CD8-positive, alpha-beta memory T cell (primary cell): ENCODE results near the gene ZNF771. TPM values are rescaled to one million over a fixed set of nuclear protein-coding genes. Genes with fewer than 3 reads are reported as not detected.
A peak's percentile ranks its signal among the peaks of the same experiment; 100 is the strongest.

Experiments used
- CTCF ChIA-PET: fragments of 350-600 bp; sonication (Branson Sonifier 250); formaldehyde crosslinking; loops from one replicate; lab custom pipeline; 2021; ENCODE audit warnings: antibody characterized with exemption; lab: Charles Lee
- POLR2A ChIA-PET: fragments of 350-600 bp; sonication (Branson Sonifier 250); formaldehyde crosslinking; loops from one replicate; lab custom pipeline; 2021; ENCODE audit warnings: antibody characterized with exemption; lab: Charles Lee
- DNase-seq, 5 donors: peaks; one replicate each; pipeline versions ENCODE4 v3.0.0 to v3.0.0-alpha.2; 2020 to 2022; ENCODE audit warnings: mixed read lengths in 1 of 5
- H3K27ac ChIP-seq: one replicate; pipeline ENCODE4 v1.7.0; 2013; ENCODE audit warnings: low read depth, mild to moderate bottlenecking, low read length, moderate library complexity
- H3K27me3 ChIP-seq: 2 replicates; pipeline ENCODE4 v1.7.0; 2013; ENCODE audit warnings: low read length, mild to moderate bottlenecking; ENCODE audit not compliant: insufficient read depth, poor library complexity, severe bottlenecking
- H3K36me3 ChIP-seq: 2 replicates; pipeline ENCODE4 v1.7.0; 2013; ENCODE audit warnings: mild to moderate bottlenecking, low read length, moderate library complexity; ENCODE audit not compliant: insufficient read depth
- H3K4me1 ChIP-seq: 2 replicates; pipeline ENCODE4 v1.7.0; 2013; ENCODE audit warnings: mild to moderate bottlenecking, low read length, moderate library complexity; ENCODE audit not compliant: insufficient read depth
- H3K4me3 ChIP-seq: 2 replicates; pipeline ENCODE4 v1.7.0; 2013; ENCODE audit warnings: mild to moderate bottlenecking, low read length
- H3K9me3 ChIP-seq: 2 replicates; pipeline ENCODE4 v1.7.0; 2013; ENCODE audit warnings: mild to moderate bottlenecking, low read length
- H3K27ac Mint-ChIP-seq, 8 donors: one replicate each; pipeline ENCODE4 v1.8.0; 2020 to 2021; ENCODE audit warnings: mixed read lengths in 8 of 8, mild to moderate bottlenecking in 6 of 8, inconsistent platforms in 3 of 8, moderate library complexity in 3 of 8
- H3K27me3 Mint-ChIP-seq, 2 donors: one replicate each; pipeline ENCODE4 v1.8.0; 2020 to 2021; ENCODE audit warnings: mixed read lengths in 2 of 2, mild to moderate bottlenecking in 1 of 2, moderate library complexity in 1 of 2
- H3K36me3 Mint-ChIP-seq, 3 donors: one replicate each; pipeline ENCODE4 v1.8.0; 2020 to 2021; ENCODE audit warnings: mixed read lengths in 3 of 3, inconsistent platforms in 1 of 3, mild to moderate bottlenecking in 1 of 3
- H3K4me1 Mint-ChIP-seq, 3 donors: one replicate each; pipeline ENCODE4 v1.8.0; 2020 to 2021; ENCODE audit warnings: mixed read lengths in 3 of 3, inconsistent platforms in 1 of 3, mild to moderate bottlenecking in 1 of 3
- H3K4me3 Mint-ChIP-seq, 7 donors: one replicate each; pipeline ENCODE4 v1.8.0; 2020 to 2021; ENCODE audit warnings: mixed read lengths in 7 of 7, mild to moderate bottlenecking in 6 of 7, moderate library complexity in 4 of 7, inconsistent platforms in 2 of 7
- H3K9me3 Mint-ChIP-seq, 5 donors: one replicate each; pipeline ENCODE4 v1.8.0; 2020 to 2022; ENCODE audit warnings: mixed read lengths in 5 of 5, mild to moderate bottlenecking in 3 of 5, moderate library complexity in 2 of 5, inconsistent platforms in 1 of 5
- polyA plus RNA-seq: library from polyadenylated mRNA; unstranded; fragments of 300-500 nt; fragmentation: Illumina TruSeq; gene quantifications from one replicate; pipeline ENCODE4 v1.2.3, GENCODE V29; 2021
- total RNA-seq, 2 experiments: library from RNA; stranded (reverse); gene quantifications; one replicate each; pipeline ENCODE4 v1.2.3, GENCODE V29; 2021

ZNF771 gene
- total and polyA plus RNA-seq, 3 experiments from 2014 or later, result 6.0 to 9.8 (median 7.3) TPM

DNA sequence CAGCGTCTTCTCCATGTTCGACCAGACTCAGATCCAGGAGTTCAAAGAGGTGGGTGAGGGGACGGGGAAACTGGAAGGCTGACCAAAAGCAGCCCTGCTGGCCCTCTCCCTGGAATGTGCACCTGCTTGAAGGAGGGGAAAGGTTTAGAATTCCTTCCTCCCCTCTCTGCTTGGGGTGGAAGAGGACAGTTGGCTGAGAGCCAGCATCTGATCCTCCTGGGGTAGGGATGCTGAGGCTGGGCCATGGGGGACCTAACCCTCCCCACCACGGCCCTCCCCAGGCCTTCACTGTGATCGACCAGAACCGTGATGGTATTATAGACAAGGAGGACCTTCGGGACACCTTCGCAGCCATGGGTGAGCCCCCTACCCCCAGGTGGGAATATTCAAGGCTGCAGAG is 31.5 kb upstream of the ZNF771 start:
- Mint-ChIP-seq H3K36me3 (peaks cover 3 to 25% (median 3%) of the 10 kb centered on the region in 3 donors), H3K27ac (peak overlapping the region in 7 of 8 donors; percentile 70 to 100 (median 88)), H3K4me1 (peaks cover 44 to 54% (median 46%) of the 10 kb centered on the region in 3 donors), H3K27me3 (peaks cover 0 to 2% of the 10 kb centered on the region in 2 donors), H3K9me3 (no peaks in the 10 kb centered on the region), H3K4me3 (no peak overlapping the region)
- POLR2A ChIA-PET, result interaction anchor here (0.7 kb wide), 1 partner anchor 35 kb away, joined by 4 read pairs; no protein-coding TSS in a partner anchor
- H3K9me3 ChIP-seq, result no peaks in the 10 kb centered on the region
- H3K4me3 ChIP-seq, result no peak overlapping the region
- CTCF ChIA-PET, result interaction anchor here (1.7 kb wide), 1 partner anchor 34 kb away, joined by 5 read pairs; no protein-coding TSS in a partner anchor
- no peak for DNase-seq
- no peaks in the 10 kb centered on the region for H3K36me3 ChIP-seq
- H3K4me1 ChIP-seq, result peaks cover 50% of the 10 kb centered on the region
- no peak overlapping the region for H3K27ac ChIP-seq
- H3K27me3 ChIP-seq, result no peaks in the 10 kb centered on the region

DNA sequence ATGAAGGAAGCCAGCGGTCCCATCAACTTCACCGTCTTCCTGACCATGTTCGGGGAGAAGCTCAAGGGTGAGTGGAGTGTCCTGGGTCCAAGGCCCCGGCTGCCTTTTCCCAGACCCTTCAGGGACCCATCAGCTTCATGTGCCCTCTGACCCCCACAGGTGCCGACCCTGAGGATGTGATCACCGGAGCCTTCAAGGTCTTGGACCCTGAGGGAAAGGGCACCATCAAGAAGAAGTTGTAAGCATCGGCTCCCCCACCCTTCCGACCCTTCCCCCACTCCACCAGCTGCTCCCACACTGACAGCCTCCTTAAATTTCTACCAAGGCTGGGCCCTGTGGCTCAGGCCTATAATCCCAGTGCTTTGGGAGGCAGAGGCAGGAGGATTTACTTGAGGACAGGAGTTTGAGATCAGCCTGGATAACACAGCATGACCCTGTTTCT is 30.9 kb upstream of the ZNF771 start:
- Mint-ChIP-seq H3K4me3 (peak overlapping the region in 2 of 7 donors; percentile 11 to 97), H3K27me3 (peaks cover 0 to 2% of the 10 kb centered on the region in 2 donors), H3K36me3 (peaks cover 3 to 29% (median 3%) of the 10 kb centered on the region in 3 donors), H3K27ac (peak overlapping the region in 6 of 8 donors; percentile 78 to 100 (median 100)), H3K4me1 (peaks cover 44 to 54% (median 44%) of the 10 kb centered on the region in 3 donors), H3K9me3 (no peaks in the 10 kb centered on the region)
- peak overlapping the region; percentile 99 for H3K27ac ChIP-seq
- ChIA-PET POLR2A (interaction anchor here (0.6 to 0.8 kb wide), 2 partner anchors 282 to 288 kb away, joined by 3 read pairs; no protein-coding TSS in a partner anchor), CTCF (interaction anchor here (1.4 to 1.7 kb wide), 2 partner anchors 20 to 33 kb away, joined by 3 to 5 read pairs; no protein-coding TSS in a partner anchor)
- H3K4me3 ChIP-seq, result no peak overlapping the region
- H3K36me3 ChIP-seq, result no peaks in the 10 kb centered on the region
- no peaks in the 10 kb centered on the region for H3K27me3 ChIP-seq
- no peak for DNase-seq
- peaks cover 52% of the 10 kb centered on the region for H3K4me1 ChIP-seq
- no peaks in the 10 kb centered on the region for H3K9me3 ChIP-seq

GRCh38 chr16:30377050-30377811 is 30.2 kb upstream of the ZNF771 start:
- Mint-ChIP-seq H3K36me3 (peaks cover 3 to 32% (median 3%) of the 10 kb centered on the region in 3 donors), H3K27me3 (peaks cover 0 to 2% of the 10 kb centered on the region in 2 donors), H3K4me3 (peak overlapping the region; percentile 92 to 100 (median 96)), H3K9me3 (no peaks in the 10 kb centered on the region), H3K27ac (peak overlapping the region; percentile 99 to 100 (median 100)), H3K4me1 (peaks cover 43 to 56% (median 46%) of the 10 kb centered on the region in 3 donors)
- ChIA-PET POLR2A (interaction anchor here (0.7 to 2.3 kb wide), 9 partner anchors 18 to 675 kb away, joined by 3 to 12 read pairs (median 5); partner anchors contain the start of genes ALDOA, ZNF48 and ZNF771), CTCF (interaction anchor here (1.0 to 1.5 kb wide), 4 partner anchors 8 to 41 kb away, joined by 3 read pairs; no protein-coding TSS in a partner anchor)
- Histone ChIP-seq H3K36me3 (no peaks in the 10 kb centered on the region), H3K9me3 (no peaks in the 10 kb centered on the region), H3K4me3 (peak overlapping the region; percentile 99), H3K27ac (peak overlapping the region; percentile 99), H3K27me3 (no peaks in the 10 kb centered on the region), H3K4me1 (peaks cover 53% of the 10 kb centered on the region)
- DNase-seq, result peak in 1 of 5 donors; percentile 42

GRCh38 chr16:30377812-30378235 is 29.6 kb upstream of the ZNF771 start:
- Histone ChIP-seq H3K27ac (peak overlapping the region; percentile 99), H3K4me3 (peak overlapping the region; percentile 99), H3K9me3 (no peaks in the 10 kb centered on the region), H3K27me3 (no peaks in the 10 kb centered on the region), H3K4me1 (peaks cover 57% of the 10 kb centered on the region), H3K36me3 (no peaks in the 10 kb centered on the region)
- Mint-ChIP-seq H3K9me3 (no peaks in the 10 kb centered on the region), H3K27me3 (peaks cover 0 to 2% of the 10 kb centered on the region in 2 donors), H3K36me3 (peaks cover 3 to 32% (median 3%) of the 10 kb centered on the region in 3 donors), H3K27ac (peak overlapping the region; percentile 99 to 100 (median 100)), H3K4me3 (peak overlapping the region; percentile 92 to 100 (median 96)), H3K4me1 (peaks cover 49 to 58% (median 50%) of the 10 kb centered on the region in 3 donors)
- POLR2A ChIA-PET, result interaction anchor here (0.6 to 2.4 kb wide), 11 partner anchors 8 to 675 kb away, joined by 3 to 12 read pairs (median 5); partner anchors contain the start of genes ALDOA, PRR14, ZNF48 and ZNF771
- peak; percentile 81 to 95 (median 88) for DNase-seq
- CTCF ChIA-PET, result interaction anchor here (0.7 to 1.5 kb wide), 5 partner anchors 9 to 40 kb away, joined by 3 read pairs; partner anchors contain the start of gene ZNF48

DNA sequence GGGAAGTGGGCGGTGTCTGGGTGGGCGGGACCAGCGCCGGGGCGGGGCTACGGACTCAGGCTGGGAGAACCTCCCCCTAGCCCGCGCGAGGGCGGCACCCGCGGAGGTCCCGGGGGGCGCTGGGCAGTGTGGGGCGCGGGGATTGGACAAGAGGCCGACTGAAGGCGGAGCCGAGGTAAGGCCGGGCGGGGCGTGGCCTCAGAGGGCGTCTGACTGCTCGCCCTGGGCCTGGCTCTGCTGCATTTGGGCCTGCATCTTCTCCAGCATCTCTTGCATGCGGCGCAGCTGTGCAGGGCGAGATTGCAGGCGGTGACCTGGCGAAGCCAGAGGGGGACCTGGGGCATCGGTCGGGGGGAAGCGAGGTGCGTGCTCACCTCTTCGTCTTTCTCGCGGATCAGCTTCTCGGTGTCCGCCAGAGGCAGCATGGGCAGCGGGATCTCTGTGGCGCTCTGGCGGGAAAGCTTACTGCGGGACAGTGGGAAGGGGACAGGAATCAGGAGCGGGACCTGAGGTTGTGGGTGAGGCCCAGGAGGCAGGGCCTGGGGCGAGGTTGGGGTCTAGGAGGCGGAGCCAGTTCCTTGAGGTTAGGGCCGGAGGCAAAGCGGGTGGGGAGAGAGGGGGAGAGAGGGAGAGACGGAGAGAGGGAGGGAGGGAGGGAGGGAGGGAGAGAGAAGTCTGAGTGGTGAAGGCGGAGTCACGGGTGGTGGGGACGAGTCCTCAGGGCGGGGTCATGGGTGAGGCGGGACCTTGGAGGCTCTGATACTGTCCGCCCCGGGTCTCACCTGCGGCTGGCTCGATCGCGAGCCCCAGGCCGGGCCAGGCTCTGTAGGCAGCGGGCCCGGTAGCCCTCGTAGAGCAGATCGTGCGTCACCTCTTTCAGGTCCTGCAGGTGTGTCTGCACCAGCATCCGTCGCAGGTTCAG is 28.9 kb upstream of the ZNF771 start:
- ChIA-PET POLR2A (interaction anchor here (0.6 to 2.4 kb wide), 13 partner anchors 9 to 1495 kb away, joined by 3 to 12 read pairs (median 5); partner anchors contain the start of genes ALDOA, PRR14, ZNF48 and ZNF771), CTCF (interaction anchor here (0.7 to 1.5 kb wide), 4 partner anchors 9 to 40 kb away, joined by 3 read pairs; partner anchors contain the start of gene ZNF48)
- Mint-ChIP-seq H3K36me3 (peaks cover 3 to 32% (median 3%) of the 10 kb centered on the region in 3 donors), H3K9me3 (no peaks in the 10 kb centered on the region), H3K4me1 (peaks cover 55 to 63% (median 55%) of the 10 kb centered on the region in 3 donors), H3K27ac (peak overlapping the region; percentile 99 to 100 (median 100)), H3K4me3 (peak overlapping the region; percentile 92 to 100 (median 96)), H3K27me3 (peaks cover 0 to 2% of the 10 kb centered on the region in 2 donors)
- Histone ChIP-seq H3K4me1 (peaks cover 64% of the 10 kb centered on the region), H3K4me3 (peak overlapping the region; percentile 99), H3K27ac (peak overlapping the region; percentile 99), H3K27me3 (no peaks in the 10 kb centered on the region), H3K36me3 (no peaks in the 10 kb centered on the region), H3K9me3 (no peaks in the 10 kb centered on the region)
- peak; percentile 99 to 100 (median 99) for DNase-seq

DNA sequence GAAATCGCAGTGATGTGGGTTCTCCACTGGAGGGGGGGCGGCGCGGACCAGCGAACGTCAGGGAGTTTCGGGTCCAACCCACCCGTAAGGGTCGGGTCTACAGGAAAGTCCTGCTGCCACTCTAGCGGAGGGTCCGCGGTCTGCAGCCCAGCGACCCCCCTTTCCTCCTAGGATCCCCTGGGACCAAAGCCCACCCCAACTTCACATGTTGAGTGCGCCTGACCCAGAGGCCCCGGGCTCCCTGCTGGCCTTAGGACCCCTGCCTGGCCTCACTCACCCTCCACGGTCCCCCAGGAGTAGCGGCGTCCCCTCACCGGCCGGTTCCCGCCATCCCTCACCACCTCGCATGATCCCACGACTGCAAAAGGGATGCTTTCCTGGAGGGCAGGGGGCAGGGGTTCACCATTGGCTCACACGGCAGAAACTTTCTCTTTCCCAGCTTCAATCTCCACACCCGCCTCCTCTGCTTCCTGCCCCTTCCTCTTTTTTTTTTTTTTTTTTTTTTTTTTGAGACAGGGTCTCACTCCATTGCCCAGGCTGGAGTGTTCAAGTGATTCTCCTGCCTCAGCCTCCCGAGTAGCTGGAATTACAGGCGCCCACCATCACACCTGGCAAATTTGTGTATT is 28.1 kb upstream of the ZNF771 start:
- ChIA-PET CTCF (interaction anchor here (1.2 kb wide), 1 partner anchor 38 kb away, joined by 3 read pairs; no protein-coding TSS in a partner anchor), POLR2A (interaction anchor here (0.6 to 4.3 kb wide), 7 partner anchors 8 to 1494 kb away, joined by 3 to 35 read pairs (median 6); partner anchors contain the start of genes PRR14, TBC1D10B and ZNF771)
- no peaks in the 10 kb centered on the region for H3K27me3 ChIP-seq
- H3K4me1 ChIP-seq, result peaks cover 71% of the 10 kb centered on the region
- peak overlapping the region; percentile 99 for H3K27ac ChIP-seq
- Mint-ChIP-seq H3K4me3 (peak overlapping the region; percentile 92 to 100 (median 96)), H3K4me1 (peaks cover 58 to 67% (median 59%) of the 10 kb centered on the region in 3 donors), H3K36me3 (peaks cover 3 to 32% (median 3%) of the 10 kb centered on the region in 3 donors), H3K27me3 (peaks cover 0 to 2% of the 10 kb centered on the region in 2 donors), H3K9me3 (no peaks in the 10 kb centered on the region), H3K27ac (peak overlapping the region; percentile 99 to 100 (median 100))
- H3K9me3 ChIP-seq, result no peaks in the 10 kb centered on the region
- H3K4me3 ChIP-seq, result peak overlapping the region; percentile 99
- DNase-seq, result no peak
- H3K36me3 ChIP-seq, result no peaks in the 10 kb centered on the region
